GM21423 (cell line): ENCODE data around the gene PABPN1.
"Not testable (repeated sequence)": the region's sequence is repeated elsewhere in the genome, so short reads cannot be mapped to it uniquely, and the experiment has no call there.

Experiments
- ATAC-seq: cut with Tn5 transposase; IDR thresholded peaks from one replicate; pipeline ENCODE4 v1.9.1; 2021; ENCODE audit warnings: mild to moderate bottlenecking, moderate library complexity; ENCODE audit not compliant: unreplicated experiment

PABPN1 gene

GRCh38 chr14:23325746-23326145 lies 4.5 kb downstream of the PABPN1 start:
- ATAC-seq = not testable (repeated sequence)

DNA sequence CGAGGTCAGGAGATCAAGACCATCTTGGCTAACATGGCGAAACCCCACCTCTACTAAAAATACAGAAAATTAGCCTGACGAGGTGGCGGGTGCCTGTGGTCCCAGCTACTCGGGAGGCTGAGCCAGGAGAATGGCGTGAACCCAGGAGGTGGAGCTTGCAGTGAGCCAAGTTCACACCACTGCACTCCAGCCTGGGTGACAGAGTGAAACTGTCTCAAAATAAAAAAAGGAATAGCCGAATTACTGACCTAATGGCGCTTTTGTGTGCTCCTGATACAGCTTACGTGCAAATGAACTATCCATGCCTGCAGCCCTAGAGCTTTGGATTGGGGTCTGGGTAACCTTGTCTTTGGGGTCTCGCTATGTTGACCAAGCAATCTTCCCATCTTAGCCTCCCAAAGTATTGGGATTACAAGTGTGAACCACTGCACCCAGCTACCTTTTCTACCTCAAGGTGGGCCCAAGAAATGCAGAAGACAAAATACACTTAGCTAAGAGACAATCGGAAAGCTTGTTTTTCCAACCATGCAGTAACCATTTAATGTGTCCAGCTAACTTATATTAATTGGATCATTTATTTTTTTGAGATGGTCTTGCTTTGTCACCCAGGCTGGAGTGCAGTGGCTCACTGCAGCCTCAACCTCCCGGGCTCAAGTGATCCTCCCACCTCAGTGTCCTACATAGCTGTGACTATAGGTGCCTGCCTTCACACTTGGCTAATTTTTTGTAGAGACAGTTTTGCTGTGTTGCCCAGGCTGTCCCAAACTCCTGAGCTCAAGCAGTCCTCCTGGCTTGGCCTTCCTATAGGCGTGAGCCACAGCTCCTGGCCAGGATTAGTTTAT lies 5.5 kb downstream of the PABPN1 start:
- no peak for ATAC-seq

- ATAC-seq = no peak
Observed at GRCh38 chr14:23327947-23328744, 6.9 kb downstream of the PABPN1 start.

DNA sequence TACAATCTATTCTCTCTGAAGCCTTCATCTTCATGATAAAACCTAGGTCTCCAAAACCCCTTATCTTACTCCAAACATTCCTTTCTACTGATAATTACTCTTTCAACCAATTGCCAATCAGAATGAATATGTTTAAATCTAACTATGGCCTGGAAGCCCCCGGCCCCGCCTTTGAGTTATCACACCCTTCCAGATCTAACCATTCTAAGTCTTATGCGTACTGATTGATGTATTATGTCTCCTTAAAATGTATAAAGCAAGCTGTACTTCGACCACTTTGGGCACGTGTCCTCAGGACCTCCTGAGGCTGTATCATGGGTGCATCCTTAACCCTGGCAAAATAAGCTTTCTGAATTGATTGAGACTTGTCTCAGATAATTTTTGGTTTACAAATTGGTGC lies 14.4 kb downstream of the PABPN1 start:
- no peak for ATAC-seq

DNA sequence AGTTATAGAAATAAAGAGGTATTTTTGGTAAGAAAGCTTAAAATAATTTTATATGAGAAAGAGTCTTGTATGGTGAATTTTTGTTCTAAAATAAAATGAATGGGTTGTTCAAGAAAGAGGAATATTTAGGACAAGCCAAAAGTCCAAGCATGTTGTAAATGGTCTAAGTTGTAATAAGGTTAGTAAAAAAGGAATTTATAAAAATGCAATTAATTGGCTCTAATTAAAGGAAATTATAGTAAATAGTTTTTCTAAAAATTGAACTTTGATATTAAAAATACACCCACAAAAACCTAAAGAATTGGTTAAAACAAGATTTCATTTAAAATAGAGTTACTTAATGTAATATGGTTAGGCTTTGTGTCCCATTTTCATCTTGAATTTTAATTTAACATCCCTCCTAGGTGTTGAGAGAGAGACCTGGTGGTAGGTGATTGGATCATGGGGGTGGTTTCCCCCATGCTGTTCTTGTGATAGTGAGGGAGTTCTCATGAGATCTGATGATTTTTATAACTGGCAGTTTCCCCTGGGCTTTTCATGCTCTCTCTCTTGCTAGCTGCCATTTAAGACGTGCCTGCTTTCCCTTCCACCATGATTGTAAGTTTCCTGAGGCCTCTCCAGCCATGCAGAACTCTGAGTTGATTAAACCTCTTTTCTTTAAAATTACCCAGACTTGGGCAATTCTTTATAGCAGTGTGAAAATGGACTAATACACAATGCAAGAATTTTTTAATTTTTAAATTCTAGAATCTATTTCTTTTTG lies 18.4 kb downstream of the PABPN1 start:
- ATAC-seq = no peak

- ATAC-seq = no peak
Observed at GRCh38 chr14:23344481-23344880, 23.2 kb downstream of the PABPN1 start.

DNA sequence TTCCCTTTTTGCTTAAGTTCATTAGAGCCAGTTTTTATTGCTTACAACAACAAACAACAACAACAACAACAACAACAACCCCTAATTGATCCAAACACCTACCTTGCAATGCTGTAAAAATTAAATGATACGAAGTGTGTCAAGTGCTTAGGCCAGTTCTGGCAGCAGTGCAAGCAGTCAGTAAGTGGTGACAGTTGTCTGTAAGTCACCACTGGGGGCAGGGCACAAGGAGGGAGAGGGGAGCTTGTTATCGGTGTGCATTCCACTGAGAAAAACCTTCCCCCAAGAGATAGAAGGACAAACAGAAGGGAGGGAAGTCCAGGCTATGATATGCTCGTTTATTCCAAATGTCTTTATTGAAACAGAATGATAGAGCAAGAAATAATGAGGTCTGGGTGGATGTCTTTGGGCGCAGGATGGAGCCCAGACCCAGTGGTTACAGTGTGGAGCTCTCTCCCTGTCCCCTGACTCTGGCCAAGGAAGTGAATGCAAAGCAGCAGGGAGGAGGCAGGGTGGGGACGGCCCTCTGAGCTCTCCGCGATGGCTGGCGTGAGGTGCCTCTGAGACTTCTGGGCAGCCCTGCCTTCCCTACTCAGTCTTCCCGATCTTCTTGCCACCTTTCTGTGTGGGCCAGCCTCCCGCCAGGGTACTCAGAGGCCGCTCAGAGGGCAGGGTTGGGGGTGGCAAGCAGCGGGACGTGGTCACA lies 24.9 kb downstream of the PABPN1 start:
- no peak for ATAC-seq

GRCh38 chr14:23346693-23347405 lies 25.6 kb downstream of the PABPN1 start:
- ATAC-seq = no peak

DNA sequence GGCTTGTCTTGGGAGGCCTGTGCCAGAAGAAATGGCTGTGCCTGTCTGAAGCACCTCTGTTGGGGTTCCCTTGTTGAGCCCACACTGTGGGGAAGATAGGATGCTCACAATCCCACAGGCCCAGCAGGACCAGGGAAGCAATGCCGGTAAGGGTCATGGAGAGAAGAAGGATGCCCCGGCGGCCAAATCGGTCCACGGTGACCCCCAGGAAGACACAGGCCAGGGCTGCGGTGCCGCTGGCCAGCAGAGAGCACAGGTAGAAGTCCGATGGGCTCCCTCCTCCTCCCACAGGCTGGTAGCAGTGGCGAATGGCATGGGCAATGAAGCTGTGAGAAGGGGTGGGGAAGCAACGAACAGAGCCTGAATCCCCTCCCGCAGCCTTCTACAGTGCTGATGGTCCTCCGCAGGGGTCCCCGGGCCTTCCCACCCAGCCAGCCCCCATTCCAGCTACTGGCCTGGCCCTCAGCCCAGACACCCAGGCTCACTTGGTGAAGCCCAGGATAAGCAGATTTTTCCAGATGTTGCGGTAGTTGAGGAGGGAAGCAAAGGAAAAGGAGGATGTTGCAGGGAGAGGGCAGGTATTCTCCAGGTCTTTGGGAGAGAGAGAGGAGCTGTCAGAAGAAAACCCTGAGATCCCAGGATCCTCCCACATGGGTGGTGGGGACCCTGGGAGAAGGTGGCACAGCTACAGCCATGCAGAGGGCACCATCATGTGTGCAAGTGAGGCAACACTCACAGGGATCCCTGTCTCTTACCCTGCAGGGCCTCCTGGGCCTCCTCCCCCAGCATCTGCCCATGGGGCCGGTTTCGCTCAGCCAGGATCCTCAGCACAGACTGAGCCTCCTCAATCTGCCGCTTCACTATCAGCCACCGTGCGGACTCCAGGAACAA lies 26.4 kb downstream of the PABPN1 start:
- no peak for ATAC-seq

DNA sequence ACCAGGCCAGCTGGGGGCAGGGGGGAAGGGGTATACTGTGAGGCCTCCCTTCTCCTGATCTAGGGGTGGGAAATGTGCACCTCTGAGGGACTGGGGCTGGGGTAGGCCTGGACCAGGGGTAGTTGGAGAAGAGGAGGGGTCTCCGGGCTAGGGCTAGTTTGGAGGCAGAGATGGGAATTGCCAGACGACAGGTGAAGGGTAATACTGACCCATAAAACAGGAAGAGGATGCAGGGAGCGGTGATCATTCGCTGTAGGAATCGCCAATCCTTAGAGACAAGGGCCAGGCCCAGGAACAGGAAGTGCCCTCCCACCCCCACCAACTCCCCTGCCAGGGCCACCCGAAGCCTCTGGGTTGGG lies 27.0 kb downstream of the PABPN1 start:
- ATAC-seq = no peak

- no peak for ATAC-seq
Observed at GRCh38 chr14:23349156-23349845, 28.0 kb downstream of the PABPN1 start.

- no peak for ATAC-seq
Observed at GRCh38 chr14:23351681-23352505, 30.6 kb downstream of the PABPN1 start.

DNA sequence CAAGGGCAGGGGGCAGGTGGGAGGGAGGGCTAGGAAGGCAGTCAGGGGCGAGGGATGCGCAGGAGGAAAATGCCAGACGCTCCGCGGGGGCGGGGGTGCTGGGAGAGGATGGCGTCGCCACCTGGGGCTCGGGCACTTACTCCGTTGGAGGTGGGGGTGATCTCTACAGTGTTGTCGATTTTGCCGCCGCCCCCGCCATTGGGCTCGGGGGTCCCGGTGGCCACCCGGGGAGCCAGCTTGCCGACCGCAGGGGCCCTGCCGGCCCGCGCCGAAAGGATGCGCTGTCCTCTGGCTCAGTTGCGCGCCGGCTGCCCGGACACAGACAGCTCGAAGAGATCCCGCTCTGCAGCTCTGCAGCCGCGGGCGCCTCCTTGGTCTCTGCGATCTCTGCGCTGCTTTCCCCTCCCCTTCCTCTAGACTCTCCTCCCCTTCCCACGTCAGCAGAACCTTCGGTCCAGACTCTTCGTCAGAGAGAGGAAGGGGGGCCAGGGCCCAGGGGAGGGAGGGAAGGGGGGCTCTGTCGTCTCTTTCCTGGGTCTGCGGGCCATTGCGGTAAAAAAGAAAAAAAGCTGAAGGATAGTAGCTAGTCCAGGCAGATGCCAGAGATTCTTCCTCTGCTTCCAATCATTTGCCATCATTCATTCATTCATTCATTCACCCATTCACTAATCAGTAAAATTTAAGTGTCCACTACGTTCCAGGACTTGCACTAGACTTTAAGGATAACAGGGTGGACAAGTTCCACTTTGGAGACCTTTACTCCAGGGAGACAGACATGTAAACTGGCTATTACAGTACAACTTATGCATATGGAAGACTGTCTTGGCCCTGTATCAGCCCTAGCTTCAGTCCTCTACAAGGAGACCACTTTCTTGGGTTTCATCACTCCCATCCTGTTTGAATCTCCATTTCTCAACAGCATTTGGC lies 31.5 kb downstream of the PABPN1 start, which contains the start of gene SLC22A17:
SLC22A17 (minus strand) TSS at position 382 of the 927 bp plus-strand sequence.
- no peak for ATAC-seq

DNA sequence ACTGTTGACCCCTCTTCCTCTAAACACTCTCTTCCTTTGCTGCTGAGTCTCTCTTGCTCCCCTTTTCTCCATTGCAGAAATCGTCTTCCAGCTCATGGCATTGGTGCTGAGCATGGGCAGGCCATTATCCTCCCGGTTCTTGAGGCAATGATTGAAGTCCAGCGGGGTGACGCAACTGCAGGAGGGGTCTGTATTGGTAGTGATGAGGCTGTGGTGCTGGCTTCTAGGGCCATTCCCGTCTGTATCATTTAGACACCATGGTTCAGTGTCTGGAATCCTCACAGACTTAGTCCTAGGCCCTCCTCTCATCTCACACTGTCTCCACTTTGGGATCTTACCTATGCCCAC lies 32.1 kb downstream of the PABPN1 start:
- no peak for ATAC-seq

- ATAC-seq = no peak
Observed at GRCh38 chr14:23354990-23355389, 33.7 kb downstream of the PABPN1 start.

DNA sequence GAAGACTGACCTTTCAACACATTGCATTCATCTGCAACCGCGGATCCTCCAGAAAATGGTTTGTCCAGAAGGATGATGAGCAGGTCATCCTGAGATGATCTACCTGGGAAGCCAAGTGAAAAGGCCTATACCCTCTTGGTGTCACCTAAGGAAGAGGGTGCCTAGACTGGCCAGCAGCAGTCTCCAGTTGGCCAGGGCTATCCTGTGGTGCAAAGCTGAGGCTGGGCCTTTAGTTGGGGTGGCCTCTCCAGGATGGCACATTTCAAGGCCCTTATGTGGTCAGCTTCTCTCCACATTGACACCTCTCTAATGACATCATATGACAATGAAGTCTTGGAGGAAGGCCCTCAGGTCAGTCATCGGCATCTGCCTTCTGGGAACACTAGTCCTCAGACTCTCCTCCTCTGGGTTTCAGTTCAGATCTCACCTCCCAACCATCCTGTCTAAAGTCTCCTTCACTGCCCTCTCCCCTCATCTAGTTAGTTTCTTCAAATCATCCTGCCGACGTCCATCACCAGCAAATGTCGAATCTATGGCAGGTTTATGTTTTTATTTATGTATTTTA lies 34.7 kb downstream of the PABPN1 start:
- ATAC-seq = no peak
